ENCODE results near the gene SCAMP4. TPM values are rescaled to one million over a fixed set of nuclear protein-coding genes. Genes with fewer than 3 reads are reported as not detected.

Gene SCAMP4
- total RNA-seq, 1 experiment from 2014 or later: 18.4 TPM

Other genes with a start within 250 kb of the SCAMP4 start
- gene ONECUT3, start 151.9 kb upstream of the SCAMP4 start, total RNA-seq (2014; rRNA removed; shearing (Covaris generic); ENCODE audit: low replicate concordance): not detected in 2 replicates
- gene ATP8B3, start 93.1 kb upstream of the SCAMP4 start, total RNA-seq (2014; rRNA removed; shearing (Covaris generic); ENCODE audit: low replicate concordance): 1.0 and 6.0 TPM in 2 replicates
- 15.7 and 16.3 TPM in 2 replicates for gene REXO1, start 56.9 kb upstream of the SCAMP4 start, total RNA-seq (2014; rRNA removed; shearing (Covaris generic); ENCODE audit: low replicate concordance)
- gene KLF16, start 41.8 kb upstream of the SCAMP4 start, total RNA-seq (2014; rRNA removed; shearing (Covaris generic); ENCODE audit: low replicate concordance): 12.8 and 13.2 TPM in 2 replicates
- 52.5 and 110 TPM in 2 replicates for gene ABHD17A, start 19.9 kb upstream of the SCAMP4 start, total RNA-seq (2014; rRNA removed; shearing (Covaris generic); ENCODE audit: low replicate concordance)
- 1.2 and 5.2 TPM in 2 replicates for gene ADAT3, start within 50 bp of the SCAMP4 start, total RNA-seq (2014; rRNA removed; shearing (Covaris generic); ENCODE audit: low replicate concordance)
- 57.1 and 102 TPM in 2 replicates for gene CSNK1G2, start 35.8 kb downstream of the SCAMP4 start, total RNA-seq (2014; rRNA removed; shearing (Covaris generic); ENCODE audit: low replicate concordance)
- 66.8 and 112 TPM in 2 replicates for gene BTBD2, start 110.3 kb downstream of the SCAMP4 start, total RNA-seq (2014; rRNA removed; shearing (Covaris generic); ENCODE audit: low replicate concordance)
- 526 and 862 TPM in 2 replicates for gene MKNK2, start 145.8 kb downstream of the SCAMP4 start, total RNA-seq (2014; rRNA removed; shearing (Covaris generic); ENCODE audit: low replicate concordance)
- gene MOB3A, start 190.9 kb downstream of the SCAMP4 start, total RNA-seq (2014; rRNA removed; shearing (Covaris generic); ENCODE audit: low replicate concordance): 153 and 219 TPM in 2 replicates
- gene IZUMO4, start 191.5 kb downstream of the SCAMP4 start, total RNA-seq (2014; rRNA removed; shearing (Covaris generic); ENCODE audit: low replicate concordance): 285 and 487 TPM in 2 replicates
- gene AP3D1, start 246.2 kb downstream of the SCAMP4 start, total RNA-seq (2014; rRNA removed; shearing (Covaris generic); ENCODE audit: low replicate concordance): 82.3 and 101 TPM in 2 replicates